GM19397 (cell line): ENCODE measurements around the gene SPRR5.

Experiments
- ATAC-seq: cut with Tn5 transposase; IDR thresholded peaks from one replicate; pipeline ENCODE4 v1.9.1; 2021; ENCODE audit warnings: mild to moderate bottlenecking, moderate library complexity; ENCODE audit not compliant: unreplicated experiment

The SPRR5 gene

DNA sequence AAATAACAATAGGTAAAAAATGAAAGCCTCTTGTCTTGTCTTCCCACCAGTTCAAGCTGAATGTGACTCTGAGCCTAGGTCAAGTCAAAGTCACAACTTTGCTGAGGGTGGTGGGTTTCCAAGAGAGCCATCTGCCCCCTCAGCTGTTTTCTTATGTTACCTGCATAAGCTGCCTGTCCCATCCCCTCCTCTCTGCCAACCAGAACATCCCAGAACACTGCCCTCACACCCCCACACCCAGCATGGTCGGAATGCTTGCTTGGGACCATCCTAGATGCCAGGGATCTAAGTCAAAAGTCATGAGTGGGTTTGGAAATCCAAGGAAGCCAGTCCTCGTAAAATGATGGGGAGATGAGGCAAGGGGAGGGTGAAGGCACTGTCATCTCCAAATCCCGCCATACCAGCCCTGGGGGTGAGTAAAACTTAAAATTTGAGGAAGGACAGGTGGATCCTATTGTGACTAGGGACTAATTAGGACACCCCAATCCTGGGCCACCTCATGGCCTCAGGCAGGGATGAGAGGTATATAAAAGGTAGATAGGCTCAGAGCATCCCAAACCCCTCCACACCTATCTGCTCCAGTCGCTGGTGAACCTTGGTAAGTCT is at the start of gene SPRR5:
SPRR5 (plus strand) TSS at position 556 of the 606 bp plus-strand sequence. CDS start 1,349 bp downstream, outside the sequence.
- ATAC-seq: no peak

DNA sequence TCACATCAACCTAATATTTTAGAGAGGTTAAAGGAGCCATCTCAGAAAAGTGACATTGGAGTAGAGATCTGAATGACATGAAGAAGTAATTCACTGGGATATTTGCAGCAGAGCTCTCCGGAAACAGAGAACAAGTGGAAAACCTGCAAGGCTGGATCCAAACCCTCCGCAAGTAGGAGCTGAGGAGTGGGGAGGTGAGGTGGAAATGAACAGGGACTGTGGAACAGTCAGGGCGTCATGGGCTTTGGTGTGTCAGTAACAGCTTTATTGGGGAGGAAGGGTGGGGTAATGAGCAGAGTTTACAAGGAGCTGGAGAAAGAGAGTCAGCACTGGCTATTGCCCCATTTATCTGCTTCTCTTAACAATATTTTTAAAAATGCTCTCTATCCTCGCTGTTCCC is 48.0 kb upstream of the SPRR5 start:
- ATAC-seq: no peak

- ATAC-seq: no peak
These were observed 47.1 kb upstream of the SPRR5 start for GRCh38 chr1:152899883-152900282.

DNA sequence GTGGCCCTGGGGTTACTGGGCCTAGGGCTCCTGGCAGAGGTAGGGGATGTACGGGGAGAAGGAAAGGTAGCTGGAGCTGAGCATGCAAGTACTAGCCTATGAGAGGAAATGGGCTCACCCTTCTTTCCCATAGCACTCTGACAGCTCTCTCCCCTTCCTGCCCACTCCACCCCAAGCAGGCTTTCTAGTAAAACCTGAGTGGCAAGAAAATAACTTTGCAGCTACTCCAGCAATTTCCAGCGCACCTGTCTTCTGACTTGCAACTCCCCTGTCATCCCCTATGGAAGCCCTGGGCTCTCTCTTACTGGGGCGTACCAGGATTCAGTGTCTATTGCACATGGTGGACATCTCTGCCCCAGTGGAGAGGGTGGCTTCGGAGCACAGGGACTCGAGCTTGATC is 45.4 kb upstream of the SPRR5 start:
- ATAC-seq: no peak

DNA sequence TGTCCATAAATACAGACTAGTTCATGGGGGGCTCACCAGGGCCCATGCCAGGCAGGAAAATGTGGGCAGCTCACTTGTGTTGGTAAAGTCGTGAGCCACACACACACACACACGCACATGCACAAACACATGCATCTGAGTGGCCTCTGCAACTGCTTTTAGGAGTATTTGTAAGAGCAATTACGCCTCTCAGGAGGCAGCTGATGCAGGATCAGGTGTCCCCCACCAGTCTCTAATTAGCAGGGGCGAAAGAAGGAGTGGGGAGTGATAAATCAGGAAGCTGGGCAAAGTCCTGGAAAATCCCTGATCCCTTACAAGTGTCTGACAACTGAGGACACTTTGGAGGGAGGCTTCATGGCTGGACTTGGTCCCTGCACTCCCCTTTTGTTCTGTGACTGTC is 44.4 kb upstream of the SPRR5 start:
- ATAC-seq: no peak

DNA sequence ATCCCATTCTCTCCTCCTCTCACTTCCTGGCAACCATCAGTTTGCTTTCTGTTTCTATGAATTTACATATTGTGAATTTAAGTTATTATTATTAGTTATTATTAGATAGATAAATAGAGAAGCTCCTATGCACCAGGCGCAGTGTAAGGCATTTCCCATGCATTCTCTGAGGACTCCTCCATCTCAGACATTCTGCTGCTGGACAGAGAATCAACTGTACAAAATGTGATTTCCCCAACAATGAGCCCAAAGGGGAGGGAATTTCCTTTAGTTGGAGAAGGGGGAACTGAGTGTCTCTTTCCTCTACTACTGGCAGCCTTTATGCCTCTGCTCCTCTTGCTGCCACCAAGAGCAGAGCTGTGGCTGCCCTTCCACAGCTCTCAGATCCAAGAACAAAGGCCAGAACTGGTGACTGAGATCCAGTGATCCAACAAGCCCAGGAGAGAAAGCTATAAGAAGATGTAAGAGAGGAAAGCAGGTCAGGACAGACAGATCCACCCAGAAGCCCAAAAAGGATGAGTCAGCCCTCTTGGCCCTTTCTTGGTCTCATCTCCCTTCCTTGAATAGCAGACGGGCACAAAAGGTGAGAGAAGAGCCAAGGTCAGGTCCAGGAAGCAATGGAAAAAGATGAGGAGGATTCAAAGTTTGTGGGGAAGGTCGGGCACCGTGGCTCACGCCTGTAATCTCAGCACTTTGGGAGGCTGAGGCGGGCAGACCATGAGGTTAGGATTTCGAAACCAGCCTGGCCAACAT is 42.1 kb upstream of the SPRR5 start:
- ATAC-seq: no peak

DNA sequence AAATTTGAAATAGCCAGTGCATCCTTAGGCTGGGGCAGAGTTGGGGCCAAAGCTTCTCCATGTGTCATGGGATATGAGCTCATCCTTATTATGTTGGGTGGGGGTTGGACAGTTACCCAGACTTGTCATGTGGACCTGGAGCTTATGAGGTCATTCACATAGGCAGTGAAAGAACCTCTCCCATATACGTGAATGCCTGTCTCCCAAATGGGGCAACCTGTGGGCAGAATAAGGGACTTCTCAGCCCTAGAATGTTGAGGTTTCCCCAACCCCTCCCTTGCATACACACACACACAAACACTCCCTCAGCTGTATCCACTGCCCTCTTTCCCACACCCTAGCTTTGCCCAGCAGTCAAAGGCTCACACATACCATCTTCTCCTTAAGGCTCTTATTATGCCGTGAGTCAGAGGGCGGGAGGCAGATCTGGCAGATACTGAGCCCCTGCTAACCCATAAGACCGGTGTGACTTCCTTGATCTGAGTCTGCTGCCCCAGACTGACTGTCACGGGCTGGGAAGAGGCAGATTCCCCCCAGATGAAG is 40.9 kb upstream of the SPRR5 start:
- ATAC-seq: no peak

DNA sequence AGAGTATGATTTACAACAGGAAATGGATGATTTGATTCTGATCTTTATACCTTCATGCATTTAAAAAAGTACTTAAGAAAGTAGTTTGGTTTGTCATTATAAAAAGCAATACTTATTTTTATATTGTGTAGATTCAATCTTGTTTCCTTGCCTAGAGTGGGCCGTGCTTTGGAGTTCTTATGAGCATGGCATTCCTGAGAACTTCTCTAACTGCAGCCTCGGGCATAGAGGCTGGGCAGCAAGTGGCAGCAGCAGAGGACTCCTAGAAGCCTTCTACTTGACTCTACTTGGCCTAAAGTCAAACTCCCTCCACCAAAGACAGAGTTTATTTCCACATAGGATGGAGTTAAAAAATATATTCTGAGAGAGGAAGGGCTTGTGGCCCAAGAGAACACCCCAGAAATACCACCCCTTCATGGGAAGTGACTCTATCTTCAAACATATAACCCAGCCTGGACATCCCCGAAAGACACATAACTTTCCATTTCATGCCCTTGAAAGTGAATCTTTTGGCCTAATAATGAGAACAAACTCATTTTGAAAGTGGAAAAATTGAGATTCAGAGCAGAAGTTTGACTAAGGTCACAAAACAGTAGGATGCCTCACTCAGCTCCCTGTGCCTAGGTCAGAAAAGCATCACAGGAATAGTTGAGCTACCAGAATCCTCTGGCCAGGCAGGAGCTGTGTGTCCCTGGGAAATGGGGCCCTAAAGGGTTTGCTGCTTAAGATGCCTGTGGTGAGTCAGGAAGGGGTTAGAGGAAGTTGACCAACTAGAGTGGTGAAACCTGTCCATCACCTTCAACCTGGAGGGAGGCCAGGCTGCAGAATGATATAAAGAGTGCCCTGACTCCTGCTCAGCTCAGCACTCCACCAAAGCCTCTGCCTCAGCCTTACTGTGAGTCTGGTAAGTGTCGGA is 39.1 kb upstream of the SPRR5 start, which contains the start of gene IVL:
IVL (plus strand) TSS at position 861 of the 916 bp plus-strand sequence. CDS start 1,252 bp downstream, outside the sequence.
- no peak for ATAC-seq

DNA sequence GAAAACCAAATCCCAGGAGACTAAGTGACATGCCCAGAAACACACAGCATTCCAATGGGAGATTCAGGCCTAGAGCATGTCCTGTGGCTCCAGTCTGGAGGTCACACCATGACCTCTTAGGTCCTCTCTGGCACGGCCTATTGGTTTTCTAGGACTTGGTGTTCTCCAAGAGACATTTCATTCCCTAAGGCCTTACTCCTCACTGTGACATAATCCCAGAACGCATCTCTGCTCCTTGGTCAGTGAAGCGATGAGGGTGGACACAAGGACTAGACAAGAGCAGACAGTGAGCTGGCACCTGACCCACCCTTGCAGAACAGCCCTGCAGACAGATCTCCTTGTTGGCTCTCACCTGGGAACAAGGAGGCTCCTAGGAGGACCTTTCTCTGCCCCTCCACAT is 37.8 kb upstream of the SPRR5 start:
- no peak for ATAC-seq

DNA sequence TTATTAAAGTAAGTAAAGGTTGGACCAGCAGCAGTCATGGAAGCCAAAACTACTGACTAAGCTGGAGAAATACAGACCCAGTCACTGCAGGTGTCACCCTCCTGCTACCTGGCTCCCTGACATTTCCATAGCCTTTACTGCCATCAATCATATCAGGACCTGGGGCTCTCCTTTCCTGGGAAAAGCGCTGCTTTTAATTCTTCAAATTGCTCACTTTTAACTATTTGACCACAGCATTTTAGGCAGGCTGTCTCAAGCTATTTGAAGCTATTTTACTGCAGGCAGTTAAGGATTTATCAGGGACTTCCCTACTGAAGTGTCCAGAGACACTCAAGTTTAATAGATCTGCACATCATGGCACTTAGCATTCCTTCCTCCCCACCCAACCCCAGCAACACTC is 34.5 kb upstream of the SPRR5 start:
- ATAC-seq: no peak

GRCh38 chr1:152912900-152913299 is 34.1 kb upstream of the SPRR5 start:
- no peak for ATAC-seq

DNA sequence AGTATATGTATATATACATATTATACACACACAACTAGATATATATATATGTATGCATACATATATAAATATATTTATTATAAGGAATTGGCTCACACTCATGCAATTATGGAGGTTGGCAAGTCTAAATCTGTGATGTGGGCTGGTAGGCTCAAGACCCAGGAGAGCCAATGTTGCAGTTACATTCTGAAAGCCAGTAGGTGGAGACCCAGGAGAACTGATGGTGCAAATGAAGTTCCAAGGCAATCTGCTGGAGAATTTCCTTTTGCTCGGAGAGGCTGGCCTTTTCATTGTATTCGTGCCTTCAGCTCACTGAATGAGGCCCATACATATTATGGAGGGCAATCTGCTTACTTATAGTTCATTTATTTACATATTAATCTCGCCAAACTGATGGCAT is 29.2 kb upstream of the SPRR5 start:
- ATAC-seq: no peak

DNA sequence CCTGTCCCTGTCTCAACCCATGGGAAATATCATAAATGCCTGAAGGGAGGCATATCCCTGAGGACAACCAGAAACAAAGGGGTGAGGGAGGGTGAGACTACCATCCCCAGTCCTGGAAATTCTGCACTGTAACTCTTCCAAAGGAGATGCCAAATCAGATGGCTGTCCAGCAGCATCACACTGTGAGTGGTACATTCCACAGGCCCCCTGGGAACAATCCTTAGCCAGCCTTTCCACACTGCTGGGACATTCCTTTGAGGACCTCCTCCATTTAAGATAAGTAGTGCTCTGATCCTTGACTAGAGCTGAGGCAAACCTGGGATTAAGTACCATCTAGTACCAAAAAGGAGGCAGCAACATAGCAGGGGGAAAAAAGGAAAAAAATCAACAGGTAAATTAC is 27.9 kb upstream of the SPRR5 start:
- no peak for ATAC-seq

DNA sequence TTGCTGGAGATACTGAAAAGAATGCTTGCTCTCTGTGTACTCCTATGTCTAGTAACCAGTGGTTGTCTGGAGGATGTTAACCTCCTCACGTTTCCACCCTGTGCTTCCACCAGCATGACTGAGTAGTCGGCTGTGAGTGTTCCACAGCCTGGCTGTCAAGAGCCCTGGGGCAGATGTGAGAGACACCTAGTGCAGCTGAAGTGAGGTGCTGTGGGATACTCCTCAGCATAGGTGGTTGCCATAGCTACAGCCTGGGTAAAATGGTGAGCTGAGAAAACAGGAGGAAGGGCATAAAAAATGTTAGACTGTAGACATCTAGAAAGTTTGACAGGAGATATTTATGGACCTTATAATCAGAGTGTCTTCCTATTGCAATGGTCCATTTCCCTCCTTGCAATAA is 22.8 kb upstream of the SPRR5 start:
- no peak for ATAC-seq

GRCh38 chr1:152926091-152926490 is 20.9 kb upstream of the SPRR5 start:
- ATAC-seq: no peak

GRCh38 chr1:152928671-152929070 is 18.3 kb upstream of the SPRR5 start:
- ATAC-seq: no peak

- no peak for ATAC-seq
These were observed 14.7 kb upstream of the SPRR5 start for GRCh38 chr1:152932170-152932811.

GRCh38 chr1:152933196-152933595 is 13.8 kb upstream of the SPRR5 start:
- no peak for ATAC-seq

DNA sequence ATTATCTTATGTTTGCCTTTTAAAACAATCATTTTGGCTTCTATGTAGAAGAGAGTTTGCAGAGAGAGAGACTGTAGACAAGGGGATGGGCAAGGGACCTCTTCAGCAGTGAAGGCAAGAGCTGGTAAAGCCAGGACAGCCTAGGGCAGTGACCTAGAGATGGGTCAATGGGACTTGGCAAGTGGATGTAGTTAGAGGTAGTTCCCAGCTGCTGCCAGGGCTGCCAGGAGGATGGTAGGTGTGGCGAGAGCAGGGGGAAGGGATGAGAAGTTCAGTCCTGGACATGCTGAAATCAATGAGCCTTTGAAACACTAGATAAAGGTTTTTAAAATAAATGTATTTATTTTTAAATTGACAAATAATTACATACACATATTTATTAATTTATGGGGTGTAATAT is 6.4 kb upstream of the SPRR5 start:
- no peak for ATAC-seq

DNA sequence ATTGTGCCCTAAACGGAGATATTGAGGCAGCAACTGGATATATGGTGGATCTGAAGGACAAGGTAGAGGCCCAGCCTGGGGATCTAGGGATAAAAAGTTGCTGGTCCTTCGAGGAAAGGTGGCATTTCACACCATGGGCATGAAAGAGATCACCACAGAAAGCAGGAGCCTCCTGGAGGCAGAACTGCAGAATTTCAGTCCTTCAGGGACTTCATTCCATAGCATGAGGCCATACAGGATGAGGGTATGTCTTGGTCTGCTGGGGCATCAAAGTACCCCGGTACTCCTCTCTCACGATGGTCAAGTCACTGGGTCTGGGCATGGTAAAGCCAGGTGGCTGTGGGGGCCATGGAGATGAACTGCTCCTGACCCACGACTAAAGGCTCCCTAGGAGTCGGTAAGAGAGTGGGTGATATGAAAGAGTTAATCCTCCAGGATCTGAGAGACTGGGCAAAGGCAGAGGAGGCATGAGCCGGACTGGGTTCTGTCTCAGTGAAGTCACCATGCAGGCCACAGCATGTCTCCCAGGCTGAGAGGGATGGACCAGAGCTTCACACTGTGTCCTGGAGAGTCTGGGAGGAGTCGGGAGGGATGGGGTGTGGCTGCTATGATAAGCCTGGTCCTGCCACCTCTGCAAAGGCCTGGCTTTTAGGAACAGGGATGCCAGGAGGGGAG is 5.8 kb upstream of the SPRR5 start:
- ATAC-seq: no peak
